C4-2B (cell line): Measurements from ENCODE around the gene SPATA21.

ENCODE experiments used
- ZFX ChIP-seq: fragments of 450-650 bp; IDR thresholded peaks from 2 replicates; pipeline ENCODE4 v1.6.1; 2017
- TF ChIP-seq, protein P1 (sequence below): fragments of 450-650 bp; conservative IDR thresholded peaks from 2 replicates; pipeline ENCODE4 v1.5.1; 2017; ENCODE audit warnings: mild to moderate bottlenecking

- TF ChIP-seq, protein P1, sequence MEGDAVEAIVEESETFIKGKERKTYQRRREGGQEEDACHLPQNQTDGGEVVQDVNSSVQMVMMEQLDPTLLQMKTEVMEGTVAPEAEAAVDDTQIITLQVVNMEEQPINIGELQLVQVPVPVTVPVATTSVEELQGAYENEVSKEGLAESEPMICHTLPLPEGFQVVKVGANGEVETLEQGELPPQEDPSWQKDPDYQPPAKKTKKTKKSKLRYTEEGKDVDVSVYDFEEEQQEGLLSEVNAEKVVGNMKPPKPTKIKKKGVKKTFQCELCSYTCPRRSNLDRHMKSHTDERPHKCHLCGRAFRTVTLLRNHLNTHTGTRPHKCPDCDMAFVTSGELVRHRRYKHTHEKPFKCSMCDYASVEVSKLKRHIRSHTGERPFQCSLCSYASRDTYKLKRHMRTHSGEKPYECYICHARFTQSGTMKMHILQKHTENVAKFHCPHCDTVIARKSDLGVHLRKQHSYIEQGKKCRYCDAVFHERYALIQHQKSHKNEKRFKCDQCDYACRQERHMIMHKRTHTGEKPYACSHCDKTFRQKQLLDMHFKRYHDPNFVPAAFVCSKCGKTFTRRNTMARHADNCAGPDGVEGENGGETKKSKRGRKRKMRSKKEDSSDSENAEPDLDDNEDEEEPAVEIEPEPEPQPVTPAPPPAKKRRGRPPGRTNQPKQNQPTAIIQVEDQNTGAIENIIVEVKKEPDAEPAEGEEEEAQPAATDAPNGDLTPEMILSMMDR, result no peak
- TF ChIP-seq ZFX, result no peak
Observed at GRCh38 chr1:16375521-16376340, 61.5 kb downstream of the SPATA21 start.
